ENCODE data around the gene TTC22. TPM values are rescaled to one million over a fixed set of nuclear protein-coding genes. Genes with fewer than 3 reads are reported as not detected.
"Not testable (repeated sequence)": the region's sequence is repeated elsewhere in the genome, so short reads cannot be mapped to it uniquely, and the experiment has no call there.

The TTC22 gene
- total and polyA plus RNA-seq, 7 experiments from 2014 or later: 2.0 to 16.6 (median 7.3) TPM

DNA sequence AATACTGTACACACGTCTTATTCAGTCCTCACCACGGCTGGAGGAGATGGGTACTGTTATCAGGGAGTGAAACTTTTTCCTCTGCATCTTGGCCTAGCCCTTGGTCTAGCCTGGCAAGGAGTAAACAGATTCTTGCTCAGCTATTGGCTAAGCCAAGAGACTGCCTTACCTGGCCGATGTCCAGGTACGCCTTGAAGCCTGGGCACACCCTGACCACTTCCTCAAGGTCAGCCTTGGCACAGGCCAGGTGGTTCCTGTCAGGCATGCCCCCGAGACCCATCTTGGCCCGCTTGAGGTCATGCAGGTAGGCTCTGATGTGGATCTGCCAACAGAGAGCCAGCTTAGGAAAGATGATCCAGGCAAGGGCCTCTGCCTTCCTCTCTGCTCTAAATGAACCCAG lies 19.0 kb downstream of the TTC22 start:
- H3K36me3 Mint-ChIP-seq: peaks cover 0 to 31% (median 14%) of the 10 kb centered on the region in 5 donors
- intact Hi-C loops (cut with micrococcal nuclease): no loop called here
- no peaks in the 10 kb centered on the region for H3K9me3 Mint-ChIP-seq
- H3K4me3 Mint-ChIP-seq: no peak overlapping the region
- no peak overlapping the region for H3K27ac ChIP-seq (ENCODE audit: low read depth, low read length)
- no peaks in the 10 kb centered on the region for H3K4me1 ChIP-seq (ENCODE audit: control insufficient read depth in 2 of 2, insufficient read depth in 2 of 2, low read length in 2 of 2)
- peak overlapping the region in 1 of 9 donors; percentile 18 for H3K27ac Mint-ChIP-seq
- H3K36me3 ChIP-seq (ENCODE audit: control insufficient read depth in 2 of 3, insufficient read depth in 3 of 3, low read length in 3 of 3): peaks cover 0 to 48% (median 10%) of the 10 kb centered on the region in 3 experiments
- ATAC-seq (no peak), DNase-seq (no peak)
- no peaks in the 10 kb centered on the region for H3K27me3 Mint-ChIP-seq
- H3K4me3 ChIP-seq (ENCODE audit: low read length): no peak overlapping the region
- peaks cover 0 to 7% (median 0%) of the 10 kb centered on the region in 7 donors for H3K4me1 Mint-ChIP-seq
- no peaks in the 10 kb centered on the region for H3K27me3 ChIP-seq (ENCODE audit: control insufficient read depth in 2 of 2, insufficient read depth in 2 of 2, low read length in 2 of 2)
- no peaks in the 10 kb centered on the region for H3K9me3 ChIP-seq (ENCODE audit: control insufficient read depth in 2 of 3, low read length in 3 of 3)
- ChIA-PET CTCF (no interaction called here), POLR2A (no interaction called here)

DNA sequence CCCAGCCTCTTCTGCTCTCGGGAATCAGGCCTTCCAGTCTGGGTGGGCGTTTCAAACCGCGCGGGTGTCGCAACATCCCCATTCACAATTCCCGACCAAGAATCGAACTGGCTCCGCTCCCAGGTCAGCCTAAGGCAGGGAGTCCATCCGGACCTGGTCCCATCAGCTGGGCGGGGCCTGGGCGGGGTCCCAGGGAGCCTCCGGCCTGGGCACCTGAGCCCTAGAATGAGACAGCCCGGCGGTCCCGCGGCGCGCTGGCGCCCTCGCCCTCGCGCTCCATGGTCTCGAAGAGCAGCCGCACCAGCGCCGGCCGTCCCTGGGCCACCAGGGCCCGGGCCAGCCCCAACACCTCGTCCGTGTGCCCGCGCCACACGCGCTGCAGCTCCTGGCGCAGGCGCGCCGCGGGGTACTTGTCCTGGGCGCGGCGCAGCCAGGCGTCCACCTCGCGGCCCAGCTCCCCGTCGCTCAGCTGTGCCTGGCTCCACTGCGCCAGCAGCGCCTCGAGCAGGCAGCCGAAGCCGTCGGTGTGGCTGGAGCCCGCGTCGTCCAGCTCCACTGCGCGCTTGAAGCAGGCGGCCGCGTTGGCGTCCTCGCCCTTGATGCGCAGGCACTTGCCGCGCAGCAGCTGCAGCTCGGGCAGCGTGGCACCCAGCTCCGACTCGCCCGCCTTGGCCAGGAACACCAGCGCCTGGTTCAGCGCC lies 19.9 kb downstream of the TTC22 start:
- Mint-ChIP-seq H3K27ac (no peak overlapping the region), H3K4me1 (peaks cover 0 to 4% (median 0%) of the 10 kb centered on the region in 7 donors), H3K27me3 (no peaks in the 10 kb centered on the region), H3K9me3 (no peaks in the 10 kb centered on the region), H3K36me3 (peaks cover 0 to 25% (median 13%) of the 10 kb centered on the region in 5 donors), H3K4me3 (no peak overlapping the region)
- ATAC-seq (no peak), DNase-seq (no peak)
- CTCF ChIA-PET: interaction anchor here (0.6 kb wide), 1 partner anchor 731 kb away, joined by 3 read pairs; no protein-coding TSS in a partner anchor
- Histone ChIP-seq H3K9me3 (ENCODE audit: control insufficient read depth in 2 of 3, low read length in 3 of 3) (no peaks in the 10 kb centered on the region), H3K27me3 (ENCODE audit: control insufficient read depth in 2 of 2, insufficient read depth in 2 of 2, low read length in 2 of 2) (no peaks in the 10 kb centered on the region), H3K36me3 (ENCODE audit: control insufficient read depth in 2 of 3, insufficient read depth in 3 of 3, low read length in 3 of 3) (peaks cover 0 to 38% (median 5%) of the 10 kb centered on the region in 3 experiments), H3K27ac (ENCODE audit: low read depth, low read length) (no peak overlapping the region), H3K4me3 (ENCODE audit: low read length) (no peak overlapping the region), H3K4me1 (ENCODE audit: control insufficient read depth in 2 of 2, insufficient read depth in 2 of 2, low read length in 2 of 2) (no peaks in the 10 kb centered on the region)
- POLR2A ChIA-PET: interaction anchor here (0.6 kb wide), 1 partner anchor 729 kb away, joined by 3 read pairs; no protein-coding TSS in a partner anchor
- intact Hi-C loops (cut with micrococcal nuclease): no loop called here

DNA sequence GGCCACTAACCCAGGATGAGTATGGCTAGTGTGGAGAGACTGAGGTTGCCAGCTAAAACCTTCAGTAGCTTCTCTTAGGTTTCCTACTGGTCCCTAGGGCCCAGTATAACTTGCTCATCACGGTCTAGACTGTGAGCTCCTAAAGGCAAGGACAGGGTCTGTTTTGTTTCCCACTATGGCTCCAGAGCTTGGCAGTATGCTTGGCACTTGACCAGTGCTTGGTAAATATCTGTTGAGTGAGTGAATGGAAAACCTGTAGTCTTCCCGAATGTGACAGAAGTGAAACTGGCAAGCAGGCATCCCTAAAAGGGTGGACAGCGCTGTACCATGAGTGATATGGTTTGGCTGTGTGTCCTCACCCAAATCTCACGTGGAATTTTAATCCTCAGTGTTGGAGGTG lies 23.7 kb downstream of the TTC22 start:
- DNase-seq (no peak), ATAC-seq (no peak)
- no peaks in the 10 kb centered on the region for H3K9me3 ChIP-seq (ENCODE audit: control insufficient read depth in 2 of 3, low read length in 3 of 3)
- peaks cover 0 to 16% (median 0%) of the 10 kb centered on the region in 3 experiments for H3K36me3 ChIP-seq (ENCODE audit: control insufficient read depth in 2 of 3, insufficient read depth in 3 of 3, low read length in 3 of 3)
- H3K4me3 Mint-ChIP-seq: no peak overlapping the region
- H3K36me3 Mint-ChIP-seq: peaks cover 0 to 15% (median 10%) of the 10 kb centered on the region in 5 donors
- H3K4me1 ChIP-seq (ENCODE audit: control insufficient read depth in 2 of 2, insufficient read depth in 2 of 2, low read length in 2 of 2): no peaks in the 10 kb centered on the region
- H3K27ac ChIP-seq (ENCODE audit: low read depth, low read length): no peak overlapping the region
- peaks cover 0 to 1% (median 0%) of the 10 kb centered on the region in 7 donors for H3K4me1 Mint-ChIP-seq
- H3K4me3 ChIP-seq (ENCODE audit: low read length): no peak overlapping the region
- POLR2A ChIA-PET: no interaction called here
- H3K27me3 ChIP-seq (ENCODE audit: control insufficient read depth in 2 of 2, insufficient read depth in 2 of 2, low read length in 2 of 2): no peaks in the 10 kb centered on the region
- no peaks in the 10 kb centered on the region for H3K9me3 Mint-ChIP-seq
- CTCF ChIA-PET: no interaction called here
- intact Hi-C loops (cut with micrococcal nuclease): no loop called here
- no peaks in the 10 kb centered on the region for H3K27me3 Mint-ChIP-seq
- no peak overlapping the region for H3K27ac Mint-ChIP-seq

DNA sequence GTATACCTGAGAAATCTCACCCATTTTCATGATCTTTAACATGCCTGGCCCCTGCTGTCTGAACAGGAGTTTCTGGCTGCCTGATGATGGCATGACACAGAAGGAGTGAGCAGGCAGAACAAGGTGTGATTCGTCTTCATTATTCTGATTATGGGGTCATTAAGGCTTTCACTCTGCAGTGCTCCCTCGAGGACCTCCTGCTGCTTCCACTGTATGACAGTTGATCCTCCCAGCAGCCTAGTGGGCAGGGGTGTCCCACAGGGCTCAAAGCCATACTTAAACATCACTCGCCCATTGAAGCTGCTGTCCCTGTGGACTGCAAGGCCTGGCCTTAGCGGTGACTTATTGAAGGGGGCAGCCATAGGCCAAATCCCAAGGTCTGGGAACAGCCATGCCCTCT lies 24.1 kb downstream of the TTC22 start:
- Mint-ChIP-seq H3K27me3 (no peaks in the 10 kb centered on the region), H3K4me1 (peaks cover 0 to 1% (median 0%) of the 10 kb centered on the region in 7 donors), H3K36me3 (peaks cover 0 to 15% (median 10%) of the 10 kb centered on the region in 5 donors), H3K9me3 (no peaks in the 10 kb centered on the region), H3K4me3 (no peak overlapping the region), H3K27ac (no peak overlapping the region)
- Histone ChIP-seq H3K9me3 (ENCODE audit: control insufficient read depth in 2 of 3, low read length in 3 of 3) (no peaks in the 10 kb centered on the region), H3K27me3 (ENCODE audit: control insufficient read depth in 2 of 2, insufficient read depth in 2 of 2, low read length in 2 of 2) (no peaks in the 10 kb centered on the region), H3K4me1 (ENCODE audit: control insufficient read depth in 2 of 2, insufficient read depth in 2 of 2, low read length in 2 of 2) (no peaks in the 10 kb centered on the region), H3K36me3 (ENCODE audit: control insufficient read depth in 2 of 3, insufficient read depth in 3 of 3, low read length in 3 of 3) (peaks cover 0 to 12% (median 0%) of the 10 kb centered on the region in 3 experiments), H3K27ac (ENCODE audit: low read depth, low read length) (no peak overlapping the region), H3K4me3 (ENCODE audit: low read length) (no peak overlapping the region)
- ATAC-seq (no peak), DNase-seq (no peak)
- ChIA-PET POLR2A (interaction anchor here (0.6 kb wide), 1 partner anchor 169 kb away, joined by 3 read pairs; no protein-coding TSS in a partner anchor), CTCF (no interaction called here)
- intact Hi-C loops (cut with micrococcal nuclease): no loop called here

DNA sequence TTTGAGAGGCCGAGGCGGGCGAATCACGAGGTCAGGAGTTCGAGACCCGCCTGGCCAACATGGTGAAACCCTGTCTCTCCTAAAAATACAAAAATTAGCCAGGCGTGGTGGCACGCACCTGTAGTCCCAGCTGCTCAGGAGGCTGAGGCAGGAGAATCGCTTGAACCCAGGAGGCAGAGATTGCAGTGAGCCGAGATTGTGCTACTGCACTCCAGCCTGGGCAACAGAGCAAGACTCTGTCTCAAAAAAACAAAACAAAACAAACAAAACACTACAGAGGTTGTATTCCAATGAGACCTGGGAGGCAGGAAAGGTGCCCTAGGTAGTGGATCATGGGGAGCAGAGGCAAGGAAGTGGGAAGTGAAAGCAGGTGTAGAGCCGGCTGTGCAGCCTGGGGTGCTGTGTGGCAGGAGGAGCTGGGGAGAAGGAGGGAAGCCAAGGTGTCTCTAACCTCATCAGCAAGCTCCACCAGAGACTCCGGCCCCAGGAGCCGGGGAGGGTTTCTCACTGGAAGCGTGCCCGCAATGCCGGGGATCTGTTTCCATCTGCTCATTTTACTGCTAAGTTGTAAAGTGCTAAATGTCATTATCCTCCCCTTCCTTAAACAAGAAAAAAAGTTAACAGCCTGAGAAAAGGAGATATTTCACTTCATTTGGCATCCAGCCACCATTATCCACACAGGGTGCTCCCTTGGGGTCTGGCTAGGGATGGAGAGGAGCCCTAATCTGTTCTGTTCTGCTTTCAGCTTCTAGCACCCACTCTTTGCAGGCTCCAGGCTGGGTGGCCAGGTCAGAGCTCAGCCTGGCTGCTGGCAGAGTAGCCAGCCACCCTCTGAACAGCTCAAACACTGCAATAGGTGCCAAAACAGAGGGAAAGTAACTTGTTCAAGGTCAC lies 25.0 kb downstream of the TTC22 start:
- H3K9me3 Mint-ChIP-seq; H3K4me1 Mint-ChIP-seq; H3K4me3 ChIP-seq (ENCODE audit: low read length); H3K27ac Mint-ChIP-seq; H3K27me3 Mint-ChIP-seq; ATAC-seq; H3K27me3 ChIP-seq (ENCODE audit: control insufficient read depth in 2 of 2, insufficient read depth in 2 of 2, low read length in 2 of 2); H3K36me3 Mint-ChIP-seq; H3K9me3 ChIP-seq (ENCODE audit: control insufficient read depth in 2 of 3, low read length in 3 of 3); CTCF ChIA-PET; DNase-seq; H3K4me1 ChIP-seq (ENCODE audit: control insufficient read depth in 2 of 2, insufficient read depth in 2 of 2, low read length in 2 of 2); H3K36me3 ChIP-seq (ENCODE audit: control insufficient read depth in 2 of 3, insufficient read depth in 3 of 3, low read length in 3 of 3); H3K27ac ChIP-seq (ENCODE audit: low read depth, low read length); H3K4me3 Mint-ChIP-seq; intact Hi-C loops (cut with micrococcal nuclease): not testable (repeated sequence)
- POLR2A ChIA-PET: interaction anchor here (0.6 kb wide), 1 partner anchor 170 kb away, joined by 3 read pairs; no protein-coding TSS in a partner anchor

DNA sequence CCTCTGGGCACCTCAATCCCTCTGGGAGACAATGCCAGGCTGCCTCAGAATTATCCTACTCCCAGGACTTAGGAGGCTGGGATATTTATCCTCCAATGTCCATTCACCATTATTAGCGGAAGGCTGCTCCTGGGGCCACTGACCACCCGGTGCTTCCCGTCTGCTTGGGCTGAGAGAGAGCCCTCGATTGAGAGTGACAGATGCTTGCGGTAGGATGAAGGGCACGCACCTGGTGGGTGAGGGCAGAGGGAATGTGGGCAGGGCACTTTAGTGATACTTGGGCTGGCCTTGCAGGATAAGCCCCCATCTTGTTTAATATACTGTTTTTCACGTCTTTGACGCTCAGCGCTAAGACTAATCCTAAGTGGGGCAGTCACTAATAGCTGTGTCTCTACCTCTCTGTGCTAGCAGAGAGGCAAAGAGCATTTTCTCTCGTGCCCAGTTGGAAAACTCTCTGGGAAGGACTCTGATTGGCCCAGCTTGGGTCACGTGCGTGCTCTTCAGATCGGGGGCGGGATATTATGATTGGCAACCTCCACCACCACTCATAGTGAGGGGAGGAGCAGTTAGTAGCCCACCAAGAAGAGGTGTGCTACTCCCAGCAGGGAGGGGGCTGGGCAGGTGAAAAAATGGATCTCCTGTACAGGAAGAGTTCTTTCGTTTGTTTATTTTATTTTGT lies 26.2 kb downstream of the TTC22 start:
- DNase-seq: no peak
- H3K36me3 ChIP-seq (ENCODE audit: control insufficient read depth in 2 of 3, insufficient read depth in 3 of 3, low read length in 3 of 3): no peaks in the 10 kb centered on the region
- Mint-ChIP-seq H3K4me3 (no peak overlapping the region), H3K9me3 (no peaks in the 10 kb centered on the region), H3K36me3 (peaks cover 0 to 9% (median 5%) of the 10 kb centered on the region in 5 donors), H3K27me3 (no peaks in the 10 kb centered on the region), H3K27ac (no peak overlapping the region), H3K4me1 (peaks cover 0 to 1% (median 0%) of the 10 kb centered on the region in 7 donors)
- ChIA-PET POLR2A (no interaction called here), CTCF (no interaction called here)
- H3K9me3 ChIP-seq (ENCODE audit: control insufficient read depth in 2 of 3, low read length in 3 of 3): no peaks in the 10 kb centered on the region
- H3K4me1 ChIP-seq (ENCODE audit: control insufficient read depth in 2 of 2, insufficient read depth in 2 of 2, low read length in 2 of 2): no peaks in the 10 kb centered on the region
- no peaks in the 10 kb centered on the region for H3K27me3 ChIP-seq (ENCODE audit: control insufficient read depth in 2 of 2, insufficient read depth in 2 of 2, low read length in 2 of 2)
- H3K27ac ChIP-seq (ENCODE audit: low read depth, low read length): no peak overlapping the region
- intact Hi-C loops (cut with micrococcal nuclease): no loop called here
- ATAC-seq: no peak
- no peak overlapping the region for H3K4me3 ChIP-seq (ENCODE audit: low read length)
